GM12878 (cell line): ENCODE results near the gene USP46.

Experiments used
- EP300 ChIP-seq, 2 experiments: fragments of 150-350 bp in 1 of 2; IDR thresholded peaks; 2 replicates each; pipeline ENCODE4 v1.6.1; 2011 to 2012; ENCODE audit warnings: low read depth in 2 of 2, low read length in 2 of 2, borderline replicate concordance in 1 of 2, improper control_type of control experiment in 1 of 2, inconsistent platforms in 1 of 2; ENCODE audit not compliant: control insufficient read depth in 1 of 2
- ESRRA ChIP-seq: IDR thresholded peaks from 2 replicates; pipeline ENCODE4 v1.6.1; 2012; ENCODE audit warnings: mild to moderate bottlenecking, low read length, improper control_type of control experiment
- KDM1A ChIP-seq: fragments of 200-600 bp; sonication (generic); IDR thresholded peaks from 2 replicates; pipeline ENCODE4 v1.6.1; 2016; ENCODE audit warnings: borderline replicate concordance
- MTA3 ChIP-seq: IDR thresholded peaks from 2 replicates; pipeline ENCODE4 v1.6.1; 2012; ENCODE audit warnings: low read length, inconsistent platforms, borderline replicate concordance
- POLR2A ChIP-seq: IDR thresholded peaks from 2 replicates; pipeline ENCODE4 v1.6.1; 2011; ENCODE audit warnings: low read depth, mild to moderate bottlenecking, low read length
- YBX1 ChIP-seq: fragments of 450-650 bp; IDR thresholded peaks from 2 replicates; pipeline ENCODE4 v1.6.1; 2016; ENCODE audit warnings: antibody characterized with exemption
- TF ChIP-seq, protein P1 (sequence below): fragments of 150-350 bp; IDR thresholded peaks from 2 replicates; pipeline ENCODE4 v1.6.1; 2016; ENCODE audit warnings: low read depth, low read length

DNA sequence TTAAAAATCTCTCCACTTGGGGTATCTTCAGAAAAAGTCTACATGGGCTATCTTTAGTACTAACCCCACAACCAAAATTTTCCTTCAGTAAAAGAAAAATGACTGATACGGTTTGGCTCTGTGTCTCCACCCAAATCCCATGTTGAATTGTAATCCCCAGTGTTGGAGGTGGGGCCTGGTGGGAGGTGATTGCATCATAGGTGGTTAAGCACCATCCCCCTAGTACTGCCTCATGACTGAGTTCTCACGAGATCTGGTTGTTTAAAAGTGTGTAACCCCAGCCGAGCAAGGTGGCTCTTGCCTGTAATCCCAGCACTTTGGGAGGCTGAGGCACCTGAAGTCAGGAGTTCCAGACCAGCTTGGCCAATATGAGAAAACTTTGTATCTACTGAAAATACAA lies 66.8 kb downstream of the USP46 start:
- no peak for TF ChIP-seq KDM1A
- TF ChIP-seq MTA3 = no peak
- TF ChIP-seq, protein P1, sequence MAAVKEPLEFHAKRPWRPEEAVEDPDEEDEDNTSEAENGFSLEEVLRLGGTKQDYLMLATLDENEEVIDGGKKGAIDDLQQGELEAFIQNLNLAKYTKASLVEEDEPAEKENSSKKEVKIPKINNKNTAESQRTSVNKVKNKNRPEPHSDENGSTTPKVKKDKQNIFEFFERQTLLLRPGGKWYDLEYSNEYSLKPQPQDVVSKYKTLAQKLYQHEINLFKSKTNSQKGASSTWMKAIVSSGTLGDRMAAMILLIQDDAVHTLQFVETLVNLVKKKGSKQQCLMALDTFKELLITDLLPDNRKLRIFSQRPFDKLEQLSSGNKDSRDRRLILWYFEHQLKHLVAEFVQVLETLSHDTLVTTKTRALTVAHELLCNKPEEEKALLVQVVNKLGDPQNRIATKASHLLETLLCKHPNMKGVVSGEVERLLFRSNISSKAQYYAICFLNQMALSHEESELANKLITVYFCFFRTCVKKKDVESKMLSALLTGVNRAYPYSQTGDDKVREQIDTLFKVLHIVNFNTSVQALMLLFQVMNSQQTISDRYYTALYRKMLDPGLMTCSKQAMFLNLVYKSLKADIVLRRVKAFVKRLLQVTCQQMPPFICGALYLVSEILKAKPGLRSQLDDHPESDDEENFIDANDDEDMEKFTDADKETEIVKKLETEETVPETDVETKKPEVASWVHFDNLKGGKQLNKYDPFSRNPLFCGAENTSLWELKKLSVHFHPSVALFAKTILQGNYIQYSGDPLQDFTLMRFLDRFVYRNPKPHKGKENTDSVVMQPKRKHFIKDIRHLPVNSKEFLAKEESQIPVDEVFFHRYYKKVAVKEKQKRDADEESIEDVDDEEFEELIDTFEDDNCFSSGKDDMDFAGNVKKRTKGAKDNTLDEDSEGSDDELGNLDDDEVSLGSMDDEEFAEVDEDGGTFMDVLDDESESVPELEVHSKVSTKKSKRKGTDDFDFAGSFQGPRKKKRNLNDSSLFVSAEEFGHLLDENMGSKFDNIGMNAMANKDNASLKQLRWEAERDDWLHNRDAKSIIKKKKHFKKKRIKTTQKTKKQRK = no peak
- TF ChIP-seq EP300 (IDR thresholded peaks at IDR 0.05; ENCODE audit: borderline replicate concordance in 1 of 2, control insufficient read depth in 1 of 2, low read depth in 2 of 2, low read length in 2 of 2) = no peak
- no peak for TF ChIP-seq ESRRA
- TF ChIP-seq POLR2A = no peak
- TF ChIP-seq YBX1 = no peak
